ENCODE measurements around the gene HSPA14.

DNA sequence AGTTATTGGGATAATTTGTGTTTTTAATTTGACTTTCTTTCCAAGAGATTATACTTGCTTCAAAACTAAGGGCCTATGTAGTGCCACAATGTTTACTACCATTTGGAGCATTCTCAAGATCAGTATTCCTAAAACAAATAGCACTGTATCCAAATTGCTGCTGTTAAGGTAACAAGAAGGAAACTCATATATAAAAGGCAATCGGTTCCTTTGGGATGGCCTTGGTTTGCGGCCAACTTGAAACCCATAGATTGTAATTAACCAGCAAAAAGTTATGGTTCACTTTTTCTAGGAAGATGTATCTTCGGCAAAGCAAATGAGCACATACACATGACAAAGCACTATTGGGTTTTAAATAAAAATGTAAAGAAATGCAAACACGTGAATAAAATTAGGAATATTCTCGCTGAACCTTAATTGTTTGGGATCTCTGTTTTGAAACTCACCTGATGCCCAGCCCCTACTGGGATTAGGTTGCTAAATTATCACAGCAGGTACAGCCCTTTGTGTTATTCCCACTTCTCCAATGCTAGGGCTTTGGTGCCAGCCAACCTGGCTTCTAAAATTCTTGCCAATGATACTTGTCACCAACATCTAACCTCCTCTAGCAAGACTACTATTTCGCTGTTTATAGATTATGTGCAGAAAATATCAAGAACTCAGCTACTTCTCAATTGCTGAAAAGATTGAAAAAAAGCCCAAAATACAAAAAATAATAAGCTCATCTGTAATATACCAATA lies 16.3 kb upstream of the HSPA14 start:
- TF ChIP-seq CTCF (IDR thresholded peaks at IDR 0.05) = no peak
- no peak for TF ChIP-seq POLR2A (IDR thresholded peaks at IDR 0.05)

Data from stomach (tissue), 4 donors.